GM23248 (cell line): Measurements from ENCODE around the gene ERI3.

Experiments used
- EZH2 ChIP-seq: fragments of 200-600 bp; sonication (generic); IDR thresholded peaks from 2 replicates; pipeline ENCODE4 v1.6.1; 2018; ENCODE audit warnings: antibody characterized with exemption, mild to moderate bottlenecking; ENCODE audit not compliant: insufficient read depth, poor library complexity, severe bottlenecking
- EZH2phosphoT487 ChIP-seq: fragments of 200-600 bp; sonication (generic); IDR thresholded peaks from 2 replicates; pipeline ENCODE4 v1.6.1; 2018; ENCODE audit warnings: antibody characterized with exemption, moderate library complexity, mild to moderate bottlenecking, low read depth; ENCODE audit not compliant: insufficient read depth

DNA sequence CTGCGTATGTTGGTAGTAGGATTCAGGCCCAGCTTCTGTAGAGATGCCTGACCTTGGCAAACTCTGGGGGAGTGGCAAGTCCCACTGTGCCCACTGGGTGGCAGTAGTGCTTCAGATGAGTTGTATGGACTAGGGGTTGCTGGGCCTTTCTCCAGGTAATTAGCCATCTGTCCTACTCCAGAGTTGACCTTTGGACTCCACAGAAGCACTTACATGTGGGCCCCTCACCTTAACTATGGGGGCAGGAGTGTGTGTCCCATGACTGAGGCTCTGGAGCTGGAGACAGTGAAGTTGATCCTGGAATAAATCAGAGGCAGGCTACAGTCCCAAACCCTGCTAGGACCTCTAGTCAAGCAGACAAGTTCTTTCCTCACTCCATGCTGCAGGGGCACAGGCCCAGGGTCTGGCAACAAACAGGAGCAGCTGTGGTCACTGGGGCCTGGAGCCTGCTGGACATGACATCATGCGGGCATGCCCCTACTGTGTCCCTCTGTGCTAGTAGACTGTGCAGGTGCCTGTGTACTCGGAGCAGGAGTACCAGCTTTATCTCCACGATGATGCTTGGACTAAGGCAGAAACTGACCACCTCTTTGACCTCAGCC lies 137.1 kb downstream of the ERI3 start:
- TF ChIP-seq EZH2 (no peak), EZH2phosphoT487 (no peak)
